Measurements from ENCODE around the gene GUCY1A2. TPM values are rescaled to one million over a fixed set of nuclear protein-coding genes. Genes with fewer than 3 reads are reported as not detected.
"Not testable (repeated sequence)": the region's sequence is repeated elsewhere in the genome, so short reads cannot be mapped to it uniquely, and the experiment has no call there.

GUCY1A2 gene
- total RNA-seq, 1 experiment from 2014 or later: 5.4 TPM

DNA sequence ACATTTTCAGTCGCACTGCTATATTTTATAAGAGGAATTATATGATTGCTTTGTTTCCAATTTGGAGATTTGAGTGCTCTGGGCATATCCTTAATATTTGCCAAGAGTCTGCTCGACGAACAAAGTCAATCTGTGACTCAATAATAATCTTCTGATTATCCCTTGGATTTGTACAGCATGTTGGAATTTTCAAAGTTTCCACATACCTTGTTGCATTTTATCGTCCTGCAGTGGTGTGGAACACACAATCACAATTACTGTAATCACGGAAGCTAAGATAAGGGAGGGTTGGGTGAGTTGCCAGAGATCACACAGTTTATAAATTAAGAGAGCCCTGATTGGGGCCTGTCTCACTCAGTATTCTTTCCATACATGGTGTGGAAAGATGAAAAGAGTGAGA lies 189.3 kb downstream of the GUCY1A2 start:
- H3K36me3 ChIP-seq (ENCODE audit: insufficient read depth, low read length, poor library complexity, severe bottlenecking): no peaks in the 10 kb centered on the region
- H3K4me3 ChIP-seq (ENCODE audit: low read depth, low read length, poor library complexity, severe bottlenecking): no peak overlapping the region
- intact Hi-C loops (cut with micrococcal nuclease; ENCODE audit: unreplicated experiment): no loop called here
- H3K27me3 ChIP-seq (replicated peaks; ENCODE audit: insufficient read depth, low read depth, low read length, poor library complexity): no peaks in the 10 kb centered on the region
- H3K4me1 ChIP-seq (ENCODE audit: insufficient read depth, low read length, poor library complexity, severe bottlenecking): no peaks in the 10 kb centered on the region
- CTCF ChIA-PET: no interaction called here
- TF ChIP-seq EZH2 (IDR thresholded peaks at IDR 0.05; ENCODE audit: borderline replicate concordance, low read depth, low read length, poor library complexity, severe bottlenecking): no peak
- TF ChIP-seq, protein P1, sequence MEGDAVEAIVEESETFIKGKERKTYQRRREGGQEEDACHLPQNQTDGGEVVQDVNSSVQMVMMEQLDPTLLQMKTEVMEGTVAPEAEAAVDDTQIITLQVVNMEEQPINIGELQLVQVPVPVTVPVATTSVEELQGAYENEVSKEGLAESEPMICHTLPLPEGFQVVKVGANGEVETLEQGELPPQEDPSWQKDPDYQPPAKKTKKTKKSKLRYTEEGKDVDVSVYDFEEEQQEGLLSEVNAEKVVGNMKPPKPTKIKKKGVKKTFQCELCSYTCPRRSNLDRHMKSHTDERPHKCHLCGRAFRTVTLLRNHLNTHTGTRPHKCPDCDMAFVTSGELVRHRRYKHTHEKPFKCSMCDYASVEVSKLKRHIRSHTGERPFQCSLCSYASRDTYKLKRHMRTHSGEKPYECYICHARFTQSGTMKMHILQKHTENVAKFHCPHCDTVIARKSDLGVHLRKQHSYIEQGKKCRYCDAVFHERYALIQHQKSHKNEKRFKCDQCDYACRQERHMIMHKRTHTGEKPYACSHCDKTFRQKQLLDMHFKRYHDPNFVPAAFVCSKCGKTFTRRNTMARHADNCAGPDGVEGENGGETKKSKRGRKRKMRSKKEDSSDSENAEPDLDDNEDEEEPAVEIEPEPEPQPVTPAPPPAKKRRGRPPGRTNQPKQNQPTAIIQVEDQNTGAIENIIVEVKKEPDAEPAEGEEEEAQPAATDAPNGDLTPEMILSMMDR (conservative IDR thresholded peaks at IDR 0.05; ENCODE audit: low read depth, low read length): no peak
- DNase-seq (ENCODE audit: low spot score): no peak
- no peak overlapping the region for H3K27ac ChIP-seq (ENCODE audit: low read depth, low read length, poor library complexity, severe bottlenecking)
- no TSS peak for BruUV-seq (replicated peaks)
- POLR2A ChIA-PET (ENCODE audit: low non-redundant PET): no interaction called here
- no peaks in the 10 kb centered on the region for H3K9me3 ChIP-seq (ENCODE audit: low read depth, low read length, poor library complexity, severe bottlenecking)

DNA sequence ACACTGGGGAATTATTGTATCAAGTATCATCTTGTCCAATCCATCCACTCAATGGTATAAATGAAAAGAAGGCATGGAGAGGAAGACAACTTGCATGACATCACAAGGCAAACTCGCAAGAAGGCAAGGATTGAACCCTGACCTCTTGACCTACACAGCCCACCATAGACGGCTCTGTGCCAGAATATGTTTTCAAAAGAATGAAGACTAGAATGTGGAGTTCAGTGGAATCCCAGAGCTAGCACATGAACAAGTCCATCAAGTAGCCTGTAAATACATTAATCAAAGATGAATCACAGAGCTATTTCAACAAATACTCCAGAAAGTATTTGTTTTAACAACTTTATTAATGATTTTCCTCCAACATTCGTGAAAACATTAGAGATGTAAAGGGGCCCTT lies 189.7 kb downstream of the GUCY1A2 start:
- no peak for DNase-seq (ENCODE audit: low spot score)
- ChIA-PET CTCF (no interaction called here), POLR2A (ENCODE audit: low non-redundant PET) (no interaction called here)
- no peak overlapping the region for H3K27ac ChIP-seq (ENCODE audit: low read depth, low read length, poor library complexity, severe bottlenecking)
- no TSS peak for BruUV-seq (replicated peaks)
- H3K4me1 ChIP-seq (ENCODE audit: insufficient read depth, low read length, poor library complexity, severe bottlenecking): no peaks in the 10 kb centered on the region
- no peaks in the 10 kb centered on the region for H3K9me3 ChIP-seq (ENCODE audit: low read depth, low read length, poor library complexity, severe bottlenecking)
- H3K27me3 ChIP-seq (replicated peaks; ENCODE audit: insufficient read depth, low read depth, low read length, poor library complexity): no peaks in the 10 kb centered on the region
- no peak overlapping the region for H3K4me3 ChIP-seq (ENCODE audit: low read depth, low read length, poor library complexity, severe bottlenecking)
- intact Hi-C loops (cut with micrococcal nuclease; ENCODE audit: unreplicated experiment): no loop called here
- no peak for TF ChIP-seq EZH2 (IDR thresholded peaks at IDR 0.05; ENCODE audit: borderline replicate concordance, low read depth, low read length, poor library complexity, severe bottlenecking)
- TF ChIP-seq, protein P1 (conservative IDR thresholded peaks at IDR 0.05; ENCODE audit: low read depth, low read length): no peak
- no peaks in the 10 kb centered on the region for H3K36me3 ChIP-seq (ENCODE audit: insufficient read depth, low read length, poor library complexity, severe bottlenecking)

DNA sequence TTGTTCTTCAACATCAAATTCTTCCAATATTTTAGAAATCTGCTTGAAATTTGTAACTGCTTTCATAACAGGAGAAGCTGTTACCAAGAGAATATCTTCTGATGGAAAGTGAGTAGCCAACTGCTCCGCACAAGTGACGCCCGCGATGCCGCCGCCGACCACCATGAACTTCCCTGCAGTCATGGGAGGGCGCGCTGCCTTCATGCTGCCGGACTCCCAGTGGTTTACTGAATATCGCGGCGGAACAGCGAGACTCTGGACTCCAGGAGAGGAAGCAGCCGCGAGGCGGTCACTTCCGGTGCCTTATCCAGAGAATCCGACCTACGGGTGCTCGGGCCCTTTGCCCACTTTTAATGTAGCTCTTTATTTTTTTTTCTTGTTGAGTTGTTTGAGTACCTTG lies 190.6 kb downstream of the GUCY1A2 start:
- ChIA-PET CTCF (no interaction called here), POLR2A (ENCODE audit: low non-redundant PET) (no interaction called here)
- peaks cover under 1% of the 10 kb centered on the region for H3K4me1 ChIP-seq (ENCODE audit: insufficient read depth, low read length, poor library complexity, severe bottlenecking)
- H3K36me3 ChIP-seq (ENCODE audit: insufficient read depth, low read length, poor library complexity, severe bottlenecking): no peaks in the 10 kb centered on the region
- no TSS peak for BruUV-seq (replicated peaks)
- no peak for TF ChIP-seq EZH2 (IDR thresholded peaks at IDR 0.05; ENCODE audit: borderline replicate concordance, low read depth, low read length, poor library complexity, severe bottlenecking)
- TF ChIP-seq, protein P1 (conservative IDR thresholded peaks at IDR 0.05; ENCODE audit: low read depth, low read length): no peak
- DNase-seq (ENCODE audit: low spot score): no peak
- no peak overlapping the region for H3K27ac ChIP-seq (ENCODE audit: low read depth, low read length, poor library complexity, severe bottlenecking)
- no peaks in the 10 kb centered on the region for H3K27me3 ChIP-seq (replicated peaks; ENCODE audit: insufficient read depth, low read depth, low read length, poor library complexity)
- H3K9me3 ChIP-seq (ENCODE audit: low read depth, low read length, poor library complexity, severe bottlenecking): no peaks in the 10 kb centered on the region
- intact Hi-C loops (cut with micrococcal nuclease; ENCODE audit: unreplicated experiment): no loop called here
- H3K4me3 ChIP-seq (ENCODE audit: low read depth, low read length, poor library complexity, severe bottlenecking): no peak overlapping the region

DNA sequence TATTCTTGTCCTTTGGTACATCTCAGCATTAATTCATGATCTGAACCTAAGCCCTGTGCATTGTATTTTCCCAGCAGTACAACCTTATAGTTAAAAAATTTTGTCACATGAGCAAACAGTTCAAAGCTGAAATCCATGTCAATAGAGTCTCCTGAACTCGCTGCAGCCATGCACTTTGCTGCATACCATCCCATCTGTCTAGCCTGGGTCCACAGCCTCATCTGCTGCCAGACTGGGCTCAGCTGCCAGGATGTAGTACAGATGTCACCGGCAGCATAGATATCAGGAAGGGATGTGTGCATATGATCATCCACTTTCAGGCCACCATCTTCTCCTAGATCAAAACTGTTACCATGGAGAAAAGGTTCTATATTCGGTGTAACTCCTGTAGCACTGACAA lies 191.7 kb downstream of the GUCY1A2 start:
- POLR2A ChIA-PET (ENCODE audit: low non-redundant PET); H3K4me3 ChIP-seq (ENCODE audit: low read depth, low read length, poor library complexity, severe bottlenecking); BruUV-seq (replicated peaks): not testable (repeated sequence)

More for the DNA sequence above, 191.7 kb downstream of the GUCY1A2 start:
- CTCF ChIA-PET; H3K36me3 ChIP-seq (ENCODE audit: insufficient read depth, low read length, poor library complexity, severe bottlenecking); intact Hi-C loops (cut with micrococcal nuclease; ENCODE audit: unreplicated experiment); DNase-seq (ENCODE audit: low spot score); H3K9me3 ChIP-seq (ENCODE audit: low read depth, low read length, poor library complexity, severe bottlenecking); H3K27me3 ChIP-seq (replicated peaks; ENCODE audit: insufficient read depth, low read depth, low read length, poor library complexity); H3K27ac ChIP-seq (ENCODE audit: low read depth, low read length, poor library complexity, severe bottlenecking): not testable (repeated sequence)
- peaks cover 11% of the 10 kb centered on the region for H3K4me1 ChIP-seq (ENCODE audit: insufficient read depth, low read length, poor library complexity, severe bottlenecking)
